NCI-H2171 (cell line): ENCODE results near the gene TNFRSF21.
A peak's percentile ranks its signal among the peaks of the same experiment; 100 is the strongest.
"Not testable (repeated sequence)": the region's sequence is repeated elsewhere in the genome, so short reads cannot be mapped to it uniquely, and the experiment has no call there.

Source experiments
- DNase-seq: peaks from one replicate; lab custom pipeline; 2025; lab: John Stamatoyannopoulos, UW

TNFRSF21 gene

DNA sequence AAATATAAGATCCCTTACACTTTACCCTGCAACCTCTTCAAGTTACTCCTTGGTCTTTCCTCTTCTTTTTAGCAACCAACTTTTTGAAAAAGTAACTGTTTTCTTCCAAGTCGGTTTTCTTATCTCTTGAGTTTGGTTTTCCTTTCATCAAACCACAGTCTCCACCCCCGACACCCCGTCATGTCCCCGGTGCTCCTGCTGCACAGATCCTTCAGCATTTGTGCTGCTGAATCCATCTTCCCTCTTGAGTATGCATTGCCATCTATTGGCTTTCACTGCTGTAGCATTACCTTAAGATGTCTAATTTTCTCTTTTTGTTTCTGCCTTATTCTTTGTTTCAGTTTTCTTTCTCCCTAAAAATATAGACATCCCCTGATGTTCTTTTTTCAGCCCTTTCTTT is 11.9 kb upstream of the TNFRSF21 start:
- no peak for DNase-seq

DNA sequence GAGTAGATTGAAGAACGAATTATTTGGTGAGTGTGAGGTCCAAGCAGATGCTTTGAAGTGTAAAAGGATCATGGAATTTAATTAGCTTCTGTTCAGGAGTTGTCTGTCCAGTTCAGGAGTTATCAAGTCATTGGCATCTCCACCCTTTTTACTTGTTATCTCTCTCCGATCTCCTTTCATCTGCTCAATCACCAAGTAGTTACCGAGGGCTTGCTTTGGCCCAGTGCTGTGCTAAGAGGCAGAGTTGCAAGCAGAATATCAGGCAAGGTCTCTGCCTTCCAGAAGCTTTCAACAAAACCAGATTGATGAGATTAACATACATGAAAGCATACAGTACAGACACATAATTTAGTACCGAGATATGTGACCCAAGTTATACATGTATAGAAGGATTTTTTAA is 10.2 kb upstream of the TNFRSF21 start:
- DNase-seq, result no peak

DNA sequence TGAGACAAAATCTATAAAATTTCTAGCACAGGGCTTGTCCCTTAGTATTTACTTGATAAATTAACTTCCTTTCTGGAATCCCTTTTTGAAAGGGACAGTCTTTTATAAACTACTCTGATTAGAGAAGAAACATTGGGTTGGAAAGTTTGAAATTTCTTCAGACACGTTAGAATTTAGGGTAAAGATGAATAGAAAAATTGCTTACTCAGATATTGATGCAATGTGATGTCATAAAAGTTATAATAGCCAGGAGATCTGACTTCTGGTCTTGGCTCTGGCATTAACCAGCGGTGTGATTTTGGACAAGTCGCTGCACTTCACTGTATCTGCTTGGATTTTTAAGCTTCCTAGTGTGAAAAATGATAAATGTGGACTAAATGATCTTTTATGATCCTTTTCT is 9.7 kb upstream of the TNFRSF21 start:
- no peak for DNase-seq

DNA sequence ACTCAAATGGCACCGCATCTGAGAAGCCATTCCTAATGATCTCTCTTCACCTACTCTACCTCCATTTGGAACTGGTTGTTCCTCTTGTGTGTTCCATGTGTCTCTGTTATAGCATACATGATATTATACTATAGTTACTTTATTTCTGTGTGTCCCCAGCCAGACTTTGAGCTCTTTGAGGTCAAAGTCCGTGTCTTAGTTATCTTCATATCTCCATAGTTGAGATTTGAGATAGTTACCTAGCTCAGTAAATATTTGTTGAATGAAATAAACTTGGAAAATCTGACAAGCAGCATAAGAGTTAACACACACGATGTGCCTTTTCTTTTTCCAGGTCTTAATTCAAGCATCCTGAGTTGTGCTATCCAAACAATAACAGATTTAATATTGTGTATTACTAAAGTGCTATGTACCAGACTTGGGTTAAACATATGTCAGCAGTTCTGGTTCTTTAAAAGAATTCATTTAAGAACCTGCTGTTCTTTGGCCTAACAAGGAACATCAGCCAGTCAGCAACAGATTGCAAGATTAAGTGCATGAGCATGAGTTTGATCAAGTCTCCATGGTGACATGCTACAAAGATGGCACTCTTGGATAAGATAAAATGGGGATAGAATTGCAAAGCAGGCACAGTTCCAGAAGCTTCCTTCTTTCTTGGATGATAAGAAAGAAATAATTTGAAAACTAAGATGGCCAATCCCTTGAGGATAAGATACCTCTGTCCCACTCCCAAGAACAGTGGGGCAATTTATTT is 8.7 kb upstream of the TNFRSF21 start:
- DNase-seq, result no peak

DNA sequence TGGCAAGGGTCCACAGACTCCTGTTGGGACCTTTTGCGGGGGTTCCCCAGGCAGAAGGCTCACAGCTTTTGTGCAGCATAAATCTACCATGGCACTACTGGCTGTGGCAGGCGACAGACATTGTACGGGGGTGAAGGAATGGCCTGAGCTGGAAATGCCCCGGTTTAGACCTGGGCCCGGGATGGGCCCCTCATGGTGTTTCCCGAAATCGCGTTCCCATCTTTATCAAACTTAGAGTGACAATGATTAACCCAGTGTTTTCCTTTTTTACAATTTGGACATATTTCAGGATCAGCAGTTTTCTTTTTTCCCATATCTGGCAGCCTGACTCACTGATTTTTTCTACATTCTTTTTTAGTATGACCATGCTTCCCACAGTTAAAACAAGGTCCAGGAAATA is 5.5 kb upstream of the TNFRSF21 start:
- DNase-seq, result not testable (repeated sequence)

DNA sequence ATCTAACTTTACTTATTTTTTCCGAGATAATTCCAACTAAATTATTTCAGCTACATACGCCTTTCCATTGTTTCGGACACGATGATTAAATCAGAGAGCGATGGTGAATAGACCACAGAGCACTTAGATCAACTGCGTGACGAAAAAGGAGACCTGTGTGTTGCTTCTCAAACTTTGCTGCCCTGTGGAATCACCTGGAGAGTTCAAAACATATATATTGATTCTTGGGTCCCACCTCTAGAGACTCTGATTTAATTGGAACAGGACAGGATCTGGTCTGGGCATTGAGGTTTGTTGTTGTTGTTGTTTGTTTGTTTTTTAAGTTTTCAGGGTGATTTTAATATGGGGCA is 401 bp upstream of the TNFRSF21 start:
- DNase-seq, result no peak

DNA sequence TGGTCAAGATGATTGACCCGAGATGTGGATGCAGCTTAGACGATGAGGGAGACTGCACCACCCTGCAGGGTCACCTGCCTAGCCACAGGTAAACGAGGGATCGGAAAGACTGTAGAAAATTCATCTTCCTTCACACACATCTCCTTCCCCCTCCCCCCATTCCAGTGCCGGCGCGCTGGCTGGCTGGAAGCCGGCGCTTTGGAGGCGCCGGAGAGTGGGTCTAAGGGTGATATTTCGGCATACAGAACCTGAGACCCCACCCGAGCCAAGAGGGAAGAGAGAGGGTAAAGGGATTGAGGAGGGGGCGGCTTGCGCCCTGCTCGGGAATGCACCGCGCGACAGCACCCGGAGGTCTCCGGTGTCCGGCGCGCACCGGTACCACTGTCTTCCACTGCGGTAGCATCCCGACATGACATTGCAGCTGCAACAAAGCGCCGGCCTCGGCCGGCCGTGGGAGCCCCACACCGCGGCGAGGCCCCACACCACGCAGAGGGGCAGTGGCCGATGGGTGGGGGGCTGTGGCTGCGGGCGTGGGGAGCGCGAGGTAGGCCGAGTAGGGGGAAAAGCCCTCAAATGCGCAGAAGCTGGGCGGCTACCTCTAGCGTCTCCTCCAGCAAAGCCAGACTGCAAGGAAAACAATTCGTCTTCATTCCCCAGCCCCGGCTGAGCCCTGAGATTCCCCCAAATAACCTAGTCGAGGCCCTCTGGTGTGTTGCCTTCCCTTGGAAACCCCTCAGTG is 984 bp downstream of the TNFRSF21 start:
- peak; percentile 14 for DNase-seq

DNA sequence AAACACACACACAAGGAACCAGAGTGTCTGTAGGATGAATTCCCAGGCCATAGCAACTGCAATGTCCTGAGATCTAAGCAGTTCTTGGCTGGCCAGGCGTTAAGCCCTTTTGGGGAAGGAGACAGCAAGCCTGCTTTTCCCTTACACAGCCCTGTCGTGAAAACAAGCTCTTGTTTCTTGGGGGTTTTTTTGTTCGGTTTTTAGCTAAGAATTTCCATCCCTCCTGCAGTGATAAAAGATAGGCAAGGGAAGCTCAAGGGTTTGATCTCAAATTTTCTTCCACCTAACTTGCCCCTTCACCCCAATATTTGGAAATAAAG is 1.5 kb downstream of the TNFRSF21 start:
- DNase-seq, result no peak

DNA sequence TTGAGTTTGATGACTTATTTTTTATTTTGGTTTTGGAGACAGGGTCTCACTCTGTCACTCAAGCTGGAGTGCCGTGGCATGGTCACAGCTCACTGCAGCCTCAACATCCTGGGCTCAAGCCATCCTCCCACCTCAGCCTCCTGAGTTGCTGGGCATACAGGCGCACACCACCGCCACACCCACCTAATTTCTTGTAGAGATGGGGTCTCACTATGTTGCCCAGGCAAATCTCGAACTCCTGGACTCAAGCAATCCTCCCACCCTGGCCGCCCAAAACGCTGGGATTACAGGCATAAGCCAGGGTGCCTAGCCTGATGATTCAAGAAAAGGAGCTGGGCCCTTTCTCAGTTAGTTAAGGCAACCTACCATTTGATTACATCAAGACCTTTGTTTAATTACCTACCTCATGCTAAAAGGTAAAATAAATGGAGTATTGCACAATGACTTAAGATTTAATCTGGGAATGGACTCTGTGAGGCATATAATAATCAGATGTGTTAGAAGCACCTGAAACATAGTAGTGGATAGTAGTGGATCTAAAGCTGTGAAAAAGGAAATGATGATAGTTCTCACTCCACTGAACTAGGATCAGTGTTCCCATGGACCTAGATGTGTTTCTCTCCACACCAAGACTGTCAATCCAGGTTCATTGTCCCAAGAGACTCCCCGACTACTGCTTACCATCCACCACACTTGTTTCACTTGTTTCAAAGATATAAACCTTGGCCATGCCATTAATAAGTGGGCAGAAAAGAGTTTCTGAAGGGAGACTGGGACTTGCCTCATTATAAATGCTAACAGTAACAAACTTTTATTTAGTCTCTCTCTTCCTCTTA is 2.1 kb downstream of the TNFRSF21 start:
- DNase-seq, result no peak

DNA sequence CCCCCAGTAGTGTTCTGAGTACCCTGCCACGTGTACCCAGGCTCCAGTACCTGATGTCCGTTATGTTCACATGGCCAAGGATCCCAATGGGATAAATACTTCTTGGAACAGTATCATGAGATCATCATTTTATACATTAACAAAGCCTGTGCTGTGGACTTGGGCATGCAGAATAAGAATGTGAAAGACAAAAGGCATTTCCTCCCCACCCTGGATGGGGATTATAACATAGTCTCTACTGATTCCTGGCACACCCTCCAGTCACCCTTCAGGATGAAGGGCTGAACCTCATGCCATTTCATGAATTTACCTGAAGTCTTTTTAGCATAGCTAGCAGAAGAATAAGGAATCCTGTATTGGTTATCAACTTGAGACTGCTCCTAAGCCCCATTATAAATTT is 2.8 kb downstream of the TNFRSF21 start:
- no peak for DNase-seq

DNA sequence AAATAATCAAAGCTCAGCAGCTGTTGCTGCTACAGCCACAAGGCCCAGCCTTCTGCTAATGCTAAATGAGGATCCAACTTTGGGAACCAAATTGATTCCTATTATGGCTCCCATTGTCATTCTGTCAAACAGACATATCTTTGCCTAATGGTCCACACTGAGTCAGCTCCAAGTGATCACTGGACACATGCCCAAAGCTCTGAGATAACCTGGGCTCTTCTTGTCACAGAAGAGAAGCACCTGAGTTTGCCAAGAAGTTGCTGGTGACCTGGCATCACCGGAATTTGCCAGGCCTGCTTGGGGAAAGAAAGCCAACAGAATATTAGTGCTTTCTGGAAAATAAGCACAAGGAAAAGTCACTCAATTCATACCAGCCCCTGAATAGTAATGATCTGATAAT is 5.8 kb downstream of the TNFRSF21 start:
- no peak for DNase-seq

DNA sequence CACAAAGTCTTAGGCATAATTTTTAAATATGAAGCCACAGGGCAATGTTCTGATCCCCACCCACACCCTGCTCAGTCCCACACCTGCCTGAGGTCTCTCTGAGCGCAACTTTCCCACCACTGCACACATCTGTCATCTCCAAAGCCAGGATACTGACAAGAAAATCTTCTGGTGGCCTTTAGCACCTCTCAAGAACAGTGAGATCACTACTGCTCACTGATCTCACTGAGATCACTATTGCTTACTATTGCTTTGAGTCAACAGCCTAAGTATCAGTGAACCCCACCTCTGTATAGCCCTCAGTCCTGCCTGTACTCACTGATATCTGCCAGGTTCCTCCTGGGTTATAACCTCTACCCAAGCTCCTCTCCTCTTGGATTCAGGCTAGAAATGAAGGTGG is 6.4 kb downstream of the TNFRSF21 start:
- DNase-seq, result no peak

DNA sequence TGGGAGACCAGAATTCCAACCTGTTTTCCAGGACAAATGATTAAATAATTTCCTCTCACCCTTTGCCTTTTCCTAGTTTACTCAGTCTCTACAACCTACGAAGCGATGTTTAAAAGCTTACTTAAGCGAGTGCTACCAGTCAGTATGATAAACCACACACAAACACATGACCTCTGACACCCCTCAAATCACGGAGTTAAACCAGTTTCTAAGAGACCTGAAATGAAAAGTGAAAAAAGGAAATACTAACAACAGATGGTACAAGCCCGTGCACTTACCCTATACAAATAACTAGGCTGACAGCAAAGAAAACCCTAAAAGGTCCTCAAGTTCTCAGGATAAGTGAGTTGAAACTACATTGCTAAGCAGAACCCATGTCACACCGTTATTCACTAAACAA is 7.7 kb downstream of the TNFRSF21 start:
- no peak for DNase-seq

DNA sequence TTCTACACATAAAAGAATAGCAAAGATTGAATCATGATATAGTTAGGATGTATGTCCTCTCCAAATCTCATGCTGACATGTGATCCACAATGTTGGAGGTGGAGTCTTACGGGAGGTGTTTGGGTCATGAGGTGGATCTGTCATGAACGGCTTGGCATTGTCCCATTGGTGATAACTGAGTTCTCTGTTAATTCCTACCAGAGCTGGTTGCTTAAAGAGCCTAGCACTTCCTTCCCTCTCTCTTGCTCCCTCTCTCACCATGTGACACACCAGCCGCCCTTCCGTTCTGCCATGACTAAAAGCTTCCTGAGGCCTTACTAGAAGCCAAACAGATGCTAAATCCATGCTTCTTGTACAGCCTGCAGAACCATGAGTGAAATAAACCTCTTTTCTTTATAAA is 8.3 kb downstream of the TNFRSF21 start:
- no peak for DNase-seq

DNA sequence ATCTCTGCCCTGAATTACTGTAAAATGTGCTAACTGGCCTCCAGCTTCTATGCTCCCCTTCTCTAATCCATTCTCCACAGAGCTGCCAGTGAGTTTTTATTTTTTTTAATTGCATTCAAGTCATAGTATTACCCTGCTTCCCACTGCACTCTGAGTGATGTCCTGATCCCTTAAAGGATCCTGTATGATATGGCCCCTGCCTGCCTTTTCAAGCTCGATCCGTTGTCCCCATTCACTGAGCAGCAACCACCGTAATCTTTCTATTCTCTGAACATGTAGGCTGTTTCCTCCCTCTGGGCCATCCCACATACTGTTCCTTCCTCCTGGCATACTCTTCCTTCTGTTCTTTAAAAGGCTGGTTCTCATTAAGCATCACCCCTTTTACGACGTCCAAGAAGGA is 9.3 kb downstream of the TNFRSF21 start:
- DNase-seq, result no peak

DNA sequence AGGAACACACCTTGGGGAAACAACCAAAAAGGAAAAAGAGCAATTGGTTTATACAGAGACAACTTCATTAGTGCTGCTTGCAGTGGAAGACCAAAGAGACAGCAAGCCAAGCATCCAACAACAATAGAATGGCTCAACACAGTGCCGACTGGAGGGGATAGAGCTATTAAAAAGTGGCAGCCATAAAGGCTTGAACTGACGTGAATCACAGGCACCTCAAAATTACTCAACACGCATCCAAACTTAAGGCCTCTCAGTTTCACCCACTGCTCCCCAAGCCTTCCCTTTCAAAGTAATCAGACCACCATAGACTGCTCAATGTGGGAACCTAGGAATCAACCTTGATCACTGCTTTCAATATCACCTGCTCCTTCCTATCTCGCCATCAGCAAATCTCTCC is 9.7 kb downstream of the TNFRSF21 start:
- DNase-seq, result no peak

DNA sequence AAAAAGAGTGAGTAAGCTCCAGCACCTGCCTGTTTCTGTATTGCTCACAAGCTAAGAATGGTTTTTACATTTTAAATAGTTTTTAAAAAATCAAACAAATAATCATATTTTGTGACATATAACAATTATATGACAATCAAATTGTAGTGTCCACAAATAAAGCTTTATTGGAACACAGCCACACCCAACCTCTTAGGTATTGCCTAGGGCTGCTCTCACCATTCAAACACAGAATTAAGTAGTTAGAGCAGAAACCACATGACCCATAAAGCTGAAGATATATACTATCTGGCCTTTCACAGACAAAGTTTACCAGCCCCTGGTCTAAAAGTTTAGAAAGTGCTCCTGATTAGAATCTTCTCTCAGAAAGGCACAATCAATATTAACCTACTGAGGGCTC is 11.2 kb downstream of the TNFRSF21 start:
- DNase-seq, result no peak

DNA sequence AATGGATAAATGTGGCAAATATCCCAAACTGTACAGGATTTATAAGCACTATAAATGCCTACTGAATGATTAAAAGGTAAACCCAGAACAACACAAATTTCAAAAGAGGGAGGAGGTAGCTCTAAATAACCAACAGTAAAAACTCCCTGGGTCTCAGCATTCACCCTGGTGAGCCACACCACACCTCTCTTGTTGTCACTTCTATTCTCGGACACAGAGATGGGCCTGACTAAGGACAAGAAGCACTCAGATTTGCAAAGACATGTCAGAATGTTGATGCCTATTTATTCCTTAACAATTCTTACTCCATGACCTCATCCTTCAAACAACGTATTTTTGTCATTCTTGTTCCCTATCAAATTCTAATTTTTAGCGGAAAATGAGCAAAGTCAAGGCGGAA is 14.7 kb downstream of the TNFRSF21 start:
- no peak for DNase-seq

DNA sequence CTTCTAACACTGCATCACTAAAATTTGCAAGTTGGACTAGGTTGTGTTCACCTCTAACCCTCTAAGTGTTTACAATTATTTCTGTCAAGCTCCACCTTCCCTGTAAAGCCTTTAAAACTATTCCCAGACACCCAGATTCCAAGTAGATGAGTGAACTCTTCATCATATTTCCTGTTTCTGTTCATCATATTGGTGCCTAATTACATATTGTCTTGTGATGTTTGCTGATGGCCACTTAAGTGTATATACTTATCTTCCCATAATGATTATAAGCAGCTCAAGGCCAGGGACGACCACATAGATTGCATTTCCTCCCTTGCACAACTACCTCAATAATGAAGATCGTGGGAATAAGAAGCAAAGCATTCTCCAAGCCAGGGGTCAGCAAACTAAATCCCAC is 16.8 kb downstream of the TNFRSF21 start:
- DNase-seq, result no peak

DNA sequence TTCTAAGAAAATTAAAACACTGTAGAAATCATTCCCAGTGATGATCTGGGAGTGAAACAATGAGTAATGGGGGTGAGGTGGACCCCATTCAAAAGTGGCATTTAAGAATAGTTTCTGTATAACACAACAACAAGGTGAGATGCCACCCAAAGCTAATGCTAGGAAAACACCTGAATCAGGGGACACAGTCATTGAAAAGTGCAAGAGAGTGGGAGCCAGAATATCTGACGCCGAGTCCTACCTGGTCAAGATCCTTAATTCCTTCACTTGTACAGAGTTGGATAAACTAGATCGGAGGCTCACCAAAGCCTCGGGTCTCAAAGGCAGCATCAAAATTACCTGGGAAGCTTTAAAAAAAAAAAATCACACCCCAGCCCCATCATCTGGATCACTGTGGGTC is 17.7 kb downstream of the TNFRSF21 start:
- no peak for DNase-seq

DNA sequence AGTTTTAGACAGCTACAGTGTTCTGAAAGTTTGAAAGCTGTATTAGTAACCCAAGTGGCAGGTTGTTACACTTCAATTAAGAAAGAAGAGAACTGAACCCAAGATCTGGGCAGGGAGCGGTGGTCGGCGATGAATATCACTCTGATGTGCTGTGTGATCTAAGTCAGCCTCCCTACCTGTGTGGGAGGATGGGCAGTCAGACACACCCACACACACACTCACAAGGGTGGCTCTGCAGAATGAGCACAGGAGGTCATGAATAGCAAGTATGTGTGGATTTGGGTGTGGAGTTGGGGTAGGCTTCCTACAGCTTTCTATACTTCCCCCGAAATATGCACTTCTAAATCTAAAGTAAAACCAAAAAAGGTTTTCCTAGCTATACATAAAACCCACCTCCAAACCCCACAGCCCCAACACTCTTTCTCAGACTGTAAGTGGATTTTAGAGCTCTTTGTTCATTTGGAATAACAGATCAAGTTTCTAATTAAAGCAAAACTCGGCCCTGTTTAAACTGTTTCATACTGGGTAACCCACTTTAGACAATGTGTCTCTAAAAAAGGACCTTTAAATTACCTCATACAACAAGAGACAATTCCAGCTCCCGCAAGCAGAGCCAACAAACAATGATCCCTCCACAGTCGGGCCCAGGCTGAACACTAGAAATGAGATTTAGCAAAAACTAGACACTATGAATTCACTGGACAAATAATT is 19.4 kb downstream of the TNFRSF21 start:
- no peak for DNase-seq

DNA sequence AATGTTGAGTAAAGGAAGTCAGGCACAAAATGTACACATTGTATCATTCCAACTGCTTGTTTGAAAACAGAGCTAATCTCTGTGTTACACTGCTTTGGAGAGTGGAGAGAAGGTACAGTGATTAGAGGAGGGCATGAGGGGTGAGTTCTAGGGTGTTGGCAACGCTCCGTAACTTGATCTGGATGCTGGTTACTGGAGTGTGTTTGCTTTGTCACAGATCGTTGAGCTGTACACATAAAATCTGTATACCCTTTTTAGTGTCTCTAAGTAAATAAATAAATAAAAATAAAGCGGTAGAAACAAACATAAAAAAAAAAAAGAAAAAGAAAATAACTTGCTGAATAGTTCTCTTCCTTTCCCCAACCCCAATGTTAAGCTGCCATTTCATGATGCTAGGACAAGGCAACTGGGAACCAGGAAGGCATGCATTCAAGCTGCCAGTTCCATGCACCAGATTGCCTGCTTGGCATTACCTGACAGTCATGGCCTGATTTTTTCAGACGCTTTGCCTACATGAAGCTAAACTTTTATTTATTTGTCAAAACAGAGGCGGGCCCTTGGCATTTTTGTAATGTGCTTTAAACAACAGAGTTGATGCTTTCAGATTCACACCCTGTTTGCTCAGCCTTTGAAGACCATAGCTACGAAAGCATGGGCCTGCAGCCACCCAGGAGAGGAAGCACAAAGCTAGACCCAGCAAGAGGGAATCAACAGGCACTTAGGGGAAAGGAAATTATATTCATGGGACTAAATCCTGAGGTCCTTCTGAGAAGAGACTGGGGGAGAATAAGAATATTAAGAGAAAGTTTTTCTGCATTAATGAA is 21.2 kb downstream of the TNFRSF21 start:
- peak; percentile 47 for DNase-seq
